Peyer's patch (tissue), 4 donors: ENCODE measurements around the gene ZNF484.
"Not testable (repeated sequence)": the region's sequence is repeated elsewhere in the genome, so short reads cannot be mapped to it uniquely, and the experiment has no call there.

Experiments used
- CTCF ChIP-seq, 6 experiments: fragments of 450-650 bp in 4 of 6; fragments of 200-600 bp in 2 of 6; sonication (generic) in 1 of 6; IDR thresholded peaks; one replicate each; pipeline ENCODE4 v1.5.1; 2017 to 2019; ENCODE audit warnings: antibody characterized with exemption in 6 of 6, mild to moderate bottlenecking in 3 of 6, moderate library complexity in 1 of 6
- POLR2A ChIP-seq, 2 donors: fragments of 450-650 bp; IDR thresholded peaks; one replicate each; pipeline ENCODE4 v1.5.1; 2017; ENCODE audit warnings: antibody characterized with exemption in 2 of 2, mild to moderate bottlenecking in 2 of 2, moderate library complexity in 2 of 2

GRCh38 chr9:92819898-92820297 is 57.9 kb downstream of the ZNF484 start:
- not testable (repeated sequence) for TF ChIP-seq CTCF, POLR2A (IDR thresholded peaks at IDR 0.05)
